Calu3 (cell line): Measurements from ENCODE around the gene AFF4. TPM values are rescaled to one million over a fixed set of nuclear protein-coding genes. Genes with fewer than 3 reads are reported as not detected.

Experiments used
- BruUV-seq: library from RNA; stranded (reverse); fragments of 400-500 nt; replicated peaks from 2 replicates; lab custom pipeline; 2021; lab: Mats Ljungman, UMichigan
- CTCF ChIA-PET: fragments of 300-600 bp; sonication (Branson Sonifier 250); formaldehyde crosslinking; loops from one replicate; lab custom pipeline; 2022; ENCODE audit warnings: antibody characterized with exemption; lab: Charles Lee
- DNase-seq: peaks from one replicate; pipeline ENCODE4 v3.0.0; 2022
- H3K27ac Mint-ChIP-seq: one replicate; pipeline ENCODE4 v1.8.0; 2022; ENCODE audit warnings: mixed read lengths; ENCODE audit not compliant: unreplicated experiment
- H3K27me3 Mint-ChIP-seq: one replicate; pipeline ENCODE4 v1.8.0; 2022; ENCODE audit warnings: mixed read lengths; ENCODE audit not compliant: unreplicated experiment
- H3K36me3 Mint-ChIP-seq: one replicate; pipeline ENCODE4 v1.8.0; 2022; ENCODE audit warnings: mild to moderate bottlenecking, moderate library complexity, mixed read lengths; ENCODE audit not compliant: insufficient read depth, unreplicated experiment
- H3K4me1 Mint-ChIP-seq: one replicate; pipeline ENCODE4 v1.8.0; 2022; ENCODE audit warnings: mild to moderate bottlenecking, low read depth, mixed read lengths; ENCODE audit not compliant: unreplicated experiment
- H3K4me3 Mint-ChIP-seq: one replicate; pipeline ENCODE4 v1.8.0; 2022; ENCODE audit warnings: mild to moderate bottlenecking, low read depth, moderate library complexity, mixed read lengths; ENCODE audit not compliant: unreplicated experiment
- H3K9me3 Mint-ChIP-seq: one replicate; pipeline ENCODE4 v1.8.0; 2022; ENCODE audit warnings: low read depth, mixed read lengths; ENCODE audit not compliant: unreplicated experiment
- CTCF ChIP-seq: fragments of 200-600 bp; IDR thresholded peaks from one replicate; pipeline ENCODE4 v1.8.0; 2022; ENCODE audit warnings: antibody characterized with exemption; ENCODE audit not compliant: unreplicated experiment
- intact Hi-C: fragments of 100-400 bp; cut with micrococcal nuclease; formaldehyde crosslinking; loops from one replicate; pipeline ENCODE4 v1.10.0; 2022; ENCODE audit not compliant: unreplicated experiment
- total RNA-seq: library from RNA; stranded (reverse); gene quantifications from 2 replicates; pipeline ENCODE4 v1.2.3, GENCODE V29; 2022

The AFF4 gene
- total RNA-seq, 1 experiment from 2014 or later, result 87.1 TPM

- H3K27me3 Mint-ChIP-seq, result no peaks in the 10 kb centered on the region
- H3K36me3 Mint-ChIP-seq, result peaks cover 10% of the 10 kb centered on the region
- no peak for TF ChIP-seq CTCF
- H3K27ac Mint-ChIP-seq, result no peak overlapping the region
- no peak overlapping the region for H3K4me3 Mint-ChIP-seq
- no peak for DNase-seq
- no peaks in the 10 kb centered on the region for H3K9me3 Mint-ChIP-seq
- no TSS peak for BruUV-seq
- CTCF ChIA-PET, result interaction anchor here (1.4 kb wide), 1 partner anchor 8 kb away, joined by 3 read pairs; no protein-coding TSS in a partner anchor
- intact Hi-C loops, result loop anchor here (10.0 kb wide), 1 partner anchor 155 kb away; no protein-coding TSS in a partner anchor
- H3K4me1 Mint-ChIP-seq, result peaks cover 8% of the 10 kb centered on the region
Observed at GRCh38 chr5:132909702-132910101, 53.7 kb downstream of the AFF4 start.

DNA sequence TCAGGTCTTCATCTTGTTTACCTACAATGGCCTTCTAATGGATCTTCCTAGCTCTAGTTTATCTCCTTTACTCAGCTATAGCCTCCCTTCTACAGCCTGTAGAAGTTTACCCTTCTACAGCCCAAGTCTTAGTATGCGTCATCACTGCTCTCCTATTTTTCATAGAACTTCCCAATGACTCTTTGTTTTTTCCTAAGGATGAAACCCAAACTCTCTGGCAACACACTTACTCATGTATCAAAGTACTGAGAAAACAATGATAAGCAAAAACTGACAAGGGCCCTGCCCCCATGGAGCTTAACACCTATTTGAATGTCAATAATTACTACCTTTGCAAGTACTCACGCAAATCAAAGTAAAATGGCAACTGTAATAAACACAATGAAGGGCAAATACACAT lies 56.3 kb downstream of the AFF4 start:
- no peak for DNase-seq
- Mint-ChIP-seq H3K4me1 (peaks cover 8% of the 10 kb centered on the region), H3K36me3 (peaks cover 5% of the 10 kb centered on the region), H3K27me3 (no peaks in the 10 kb centered on the region), H3K4me3 (no peak overlapping the region), H3K9me3 (no peaks in the 10 kb centered on the region), H3K27ac (no peak overlapping the region)
- CTCF ChIA-PET, result no interaction called here
- no peak for TF ChIP-seq CTCF
- intact Hi-C loops, result loop anchor here (10.0 kb wide), 1 partner anchor 158 kb away; no protein-coding TSS in a partner anchor
- BruUV-seq, result no TSS peak

DNA sequence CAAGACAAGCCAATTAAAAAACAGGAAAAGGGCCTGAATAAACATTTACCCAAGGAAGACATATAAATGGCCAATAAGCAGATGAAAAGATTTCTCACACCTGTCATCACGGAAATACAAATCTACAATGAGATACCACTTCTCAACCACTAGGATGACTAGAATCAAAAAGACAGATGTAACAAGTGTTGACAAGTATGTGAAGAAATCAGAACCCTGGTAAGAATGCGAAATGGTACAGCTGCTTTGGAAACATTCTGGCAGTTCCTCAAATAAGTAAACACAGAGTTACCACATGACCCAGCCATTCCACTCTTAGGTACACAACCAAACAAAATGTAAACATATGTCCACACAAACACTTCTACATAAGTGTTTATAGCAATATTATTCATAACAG lies 57.5 kb downstream of the AFF4 start:
- CTCF ChIA-PET, result interaction anchor here (0.7 kb wide), 1 partner anchor 20 kb away, joined by 4 read pairs; no protein-coding TSS in a partner anchor
- no TSS peak for BruUV-seq
- Mint-ChIP-seq H3K36me3 (no peaks in the 10 kb centered on the region), H3K4me3 (no peak overlapping the region), H3K9me3 (no peaks in the 10 kb centered on the region), H3K27ac (no peak overlapping the region), H3K27me3 (no peaks in the 10 kb centered on the region), H3K4me1 (peaks cover 8% of the 10 kb centered on the region)
- intact Hi-C loops, result loop anchor here (10.0 kb wide), 1 partner anchor 159 kb away; no protein-coding TSS in a partner anchor
- no peak for DNase-seq
- no peak for TF ChIP-seq CTCF

GRCh38 chr5:132901730-132902129 lies 61.7 kb downstream of the AFF4 start:
- intact Hi-C loops, result loop anchor here (10.0 kb wide), 1 partner anchor 163 kb away; no protein-coding TSS in a partner anchor
- peaks cover 14% of the 10 kb centered on the region for H3K36me3 Mint-ChIP-seq
- peaks cover 8% of the 10 kb centered on the region for H3K4me1 Mint-ChIP-seq
- DNase-seq, result no peak
- BruUV-seq, result no TSS peak
- H3K4me3 Mint-ChIP-seq, result no peak overlapping the region
- H3K27me3 Mint-ChIP-seq, result no peaks in the 10 kb centered on the region
- H3K9me3 Mint-ChIP-seq, result no peaks in the 10 kb centered on the region
- no peak for TF ChIP-seq CTCF
- no peak overlapping the region for H3K27ac Mint-ChIP-seq
- CTCF ChIA-PET, result interaction anchor here (1.4 kb wide), 1 partner anchor 9 kb away, joined by 3 read pairs; no protein-coding TSS in a partner anchor
